HEK293 (cell line): ENCODE measurements around the gene SLC1A2.

ENCODE experiments used
- CTCF ChIP-seq: fragments of 450-650 bp; formaldehyde crosslinking; IDR thresholded peaks from 2 replicates; pipeline ENCODE4 v1.5.1; 2016; ENCODE audit warnings: missing biosample characterization, missing genetic modification characterization
- TSHZ1 ChIP-seq: fragments of 450-650 bp; formaldehyde crosslinking; IDR thresholded peaks from 2 replicates; pipeline ENCODE4 v1.5.1; 2016; ENCODE audit warnings: missing biosample characterization, missing genetic modification characterization, borderline replicate concordance
- YY1 ChIP-seq: fragments of 450-650 bp; formaldehyde crosslinking; IDR thresholded peaks from 2 replicates; pipeline ENCODE4 v1.5.1; 2018; ENCODE audit warnings: missing biosample characterization, missing genetic modification characterization
- ZBTB10 ChIP-seq: fragments of 450-650 bp; formaldehyde crosslinking; IDR thresholded peaks from 2 replicates; pipeline ENCODE4 v1.5.1; 2016; ENCODE audit warnings: missing biosample characterization, missing genetic modification characterization
- ZNF2 ChIP-seq: fragments of 450-650 bp; formaldehyde crosslinking; IDR thresholded peaks from 2 replicates; pipeline ENCODE4 v1.5.1; 2016; ENCODE audit warnings: missing biosample characterization, missing genetic modification characterization
- ZNF221 ChIP-seq: fragments of 450-650 bp; formaldehyde crosslinking; IDR thresholded peaks from 2 replicates; pipeline ENCODE4 v1.5.1; 2017; ENCODE audit warnings: missing biosample characterization, missing genetic modification characterization, borderline replicate concordance
- ZNF292 ChIP-seq: fragments of 450-650 bp; formaldehyde crosslinking; IDR thresholded peaks from 2 replicates; pipeline ENCODE4 v1.5.1; 2016; ENCODE audit warnings: low read depth, missing biosample characterization, missing genetic modification characterization, borderline replicate concordance
- ZNF311 ChIP-seq: fragments of 450-650 bp; formaldehyde crosslinking; IDR thresholded peaks from 2 replicates; pipeline ENCODE4 v1.5.1; 2017; ENCODE audit warnings: missing biosample characterization, missing genetic modification characterization, borderline replicate concordance
- ZNF398 ChIP-seq: fragments of 450-650 bp; formaldehyde crosslinking; IDR thresholded peaks from 2 replicates; pipeline ENCODE4 v1.5.1; 2017; ENCODE audit warnings: missing biosample characterization, missing genetic modification characterization
- ZNF561 ChIP-seq: fragments of 450-650 bp; IDR thresholded peaks from 2 replicates; pipeline ENCODE4 v1.5.1; 2018; ENCODE audit warnings: missing biosample characterization, missing genetic modification characterization, borderline replicate concordance
- ZNF610 ChIP-seq: fragments of 450-650 bp; formaldehyde crosslinking; IDR thresholded peaks from 2 replicates; pipeline ENCODE4 v1.5.1; 2016; ENCODE audit warnings: missing biosample characterization, missing genetic modification characterization, borderline replicate concordance
- ZNF677 ChIP-seq: fragments of 450-650 bp; IDR thresholded peaks from 2 replicates; pipeline ENCODE4 v1.5.0; 2018; ENCODE audit warnings: missing biosample characterization, mild to moderate bottlenecking, missing genetic modification characterization, moderate library complexity

GRCh38 chr11:35256296-35256695 is 163.1 kb downstream of the SLC1A2 start:
- TF ChIP-seq YY1 (tag by site-specific recombination) (no peak), CTCF (tag by site-specific recombination) (no peak), ZNF561 (tag by site-specific recombination) (no peak), ZNF677 (no peak), TSHZ1 (tag by site-specific recombination) (no peak), ZNF311 (no peak), ZNF2 (tag by site-specific recombination) (no peak), ZNF292 (no peak), ZBTB10 (no peak), ZNF610 (tag by site-specific recombination) (no peak), ZNF221 (tag by site-specific recombination) (no peak), ZNF398 (tag by site-specific recombination) (no peak)
